ENCODE measurements around the gene SLC2A11. TPM values are rescaled to one million over a fixed set of nuclear protein-coding genes. Genes with fewer than 3 reads are reported as not detected.

The SLC2A11 gene
- total and polyA plus RNA-seq, 9 of the 15 experiments (the other 6 are each of a cell fraction or from before 2014, with no cell fraction given) = 0.44 to 2.7 (median 2.1) TPM

GRCh38 chr22:23838681-23839468 lies 18.8 kb upstream of the SLC2A11 start, which contains the start of gene DERL3 (continued):
- TF ChIP-seq SMC3 (conservative IDR thresholded peaks at IDR 0.05; ENCODE audit: insufficient read depth, low read depth, low read length) (no peak), ARID4B (CRISPR knock-in tag; IDR thresholded peaks at IDR 0.05) (peak; percentile 91), JUND (IDR thresholded peaks at IDR 0.05; ENCODE audit: borderline replicate concordance, low read depth, low read length) (no peak), JUND (tag; IDR thresholded peaks at IDR 0.05; ENCODE audit: borderline replicate concordance, low read depth, low read length) (no peak), MNT (conservative IDR thresholded peaks at IDR 0.05) (peak; percentile 100), CGGBP1 (CRISPR knock-in tag; IDR thresholded peaks at IDR 0.05) (no peak), E2F5 (CRISPR knock-in tag; IDR thresholded peaks at IDR 0.05) (peak; percentile 59; the same call in 1 of the 2 replicates), XRCC3 (IDR thresholded peaks at IDR 0.05) (no peak), SAP30 (IDR thresholded peaks at IDR 0.05; ENCODE audit: borderline replicate concordance, insufficient read depth, low read depth, low read length, poor library complexity, severe bottlenecking) (peak; percentile 96), RBFOX2 (IDR thresholded peaks at IDR 0.05; ENCODE audit: low read depth, low read length) (peak; percentile 82), SREBF2 (CRISPR knock-in tag; IDR thresholded peaks at IDR 0.05) (no peak), OTX1 (CRISPR knock-in tag; IDR thresholded peaks at IDR 0.05) (no peak), MITF (IDR thresholded peaks at IDR 0.05) (no peak), FOXK1 (CRISPR knock-in tag; IDR thresholded peaks at IDR 0.05; ENCODE audit: borderline replicate concordance) (peak; percentile 71; the same call in 1 of the 2 replicates), EP400 (IDR thresholded peaks at IDR 0.05) (peak; percentile 95), POLR2A (conservative IDR thresholded peaks at IDR 0.05) (no peak)
